HG03469 (cell line): ENCODE results near the gene ARAP1.

Experiments
- ATAC-seq: cut with Tn5 transposase; IDR thresholded peaks from one replicate; pipeline ENCODE4 v1.9.1; 2021; ENCODE audit warnings: mild to moderate bottlenecking, moderate library complexity, moderate number of reproducible peaks; ENCODE audit not compliant: unreplicated experiment

Gene ARAP1

DNA sequence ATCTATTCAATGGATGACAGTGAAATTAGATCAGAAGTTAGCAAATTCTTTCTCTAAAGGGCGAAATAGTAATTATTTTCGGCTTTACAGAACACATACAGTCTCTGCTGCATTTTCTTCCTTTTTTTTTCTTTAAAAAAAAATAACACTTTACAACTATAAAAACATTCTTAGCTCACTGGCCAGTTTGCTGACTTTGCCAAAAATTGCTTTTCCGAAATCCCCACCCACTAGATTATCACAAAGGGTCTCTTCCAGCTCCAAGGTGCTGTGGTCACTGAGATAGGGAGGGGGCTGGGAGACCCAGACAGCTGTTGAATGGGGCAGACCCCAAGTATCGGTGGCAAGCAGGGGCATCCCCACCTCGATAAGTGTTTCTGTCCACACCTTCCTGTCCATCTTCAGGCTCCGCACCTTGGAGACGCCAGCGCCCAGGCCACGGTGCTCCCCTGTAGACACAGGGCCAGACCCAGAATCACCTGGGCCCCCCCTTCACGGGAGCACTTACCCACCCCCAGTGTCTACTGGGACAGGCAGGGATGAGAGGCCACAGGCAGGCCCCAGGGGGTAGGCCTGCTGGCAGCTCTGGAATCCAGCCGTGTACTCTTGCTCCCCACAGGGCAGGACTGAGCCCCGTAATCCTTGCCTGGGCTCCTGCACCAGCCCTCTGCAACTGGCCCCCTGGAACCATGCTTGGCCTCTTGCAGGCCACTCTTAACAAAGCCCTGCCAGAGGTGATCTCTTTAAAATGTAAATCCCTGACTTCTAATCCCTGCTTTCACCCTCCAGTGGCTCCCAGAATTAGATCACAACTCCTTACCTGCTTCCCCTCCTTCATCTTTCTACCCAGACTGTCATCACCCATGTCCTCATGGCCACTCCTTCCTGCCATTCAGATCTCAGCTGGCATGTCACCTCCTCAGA is 46.5 kb downstream of the ARAP1 start:
- ATAC-seq = no peak

DNA sequence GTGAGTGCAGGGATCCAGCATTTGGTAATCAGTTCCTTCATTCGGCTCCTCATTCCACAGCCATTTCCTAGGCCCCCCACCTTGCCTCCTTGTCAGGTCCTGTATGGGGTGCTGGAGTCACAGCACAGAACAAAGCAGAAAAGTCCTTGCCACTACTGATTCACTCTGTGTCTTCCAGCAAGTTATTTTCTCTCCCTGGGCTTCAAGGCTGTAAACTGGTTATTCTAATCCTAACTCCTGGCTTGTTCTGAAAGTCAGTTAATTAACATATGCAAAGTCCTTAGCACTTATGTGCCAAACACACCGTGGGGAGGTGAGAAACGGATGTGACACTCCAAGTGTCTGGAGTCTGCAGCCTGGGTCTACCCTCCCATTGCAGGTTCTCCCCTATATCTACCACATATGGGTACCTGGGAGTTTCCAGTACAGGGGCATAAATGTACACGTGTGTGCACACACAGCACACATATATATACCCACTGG is 47.4 kb downstream of the ARAP1 start:
- no peak for ATAC-seq

DNA sequence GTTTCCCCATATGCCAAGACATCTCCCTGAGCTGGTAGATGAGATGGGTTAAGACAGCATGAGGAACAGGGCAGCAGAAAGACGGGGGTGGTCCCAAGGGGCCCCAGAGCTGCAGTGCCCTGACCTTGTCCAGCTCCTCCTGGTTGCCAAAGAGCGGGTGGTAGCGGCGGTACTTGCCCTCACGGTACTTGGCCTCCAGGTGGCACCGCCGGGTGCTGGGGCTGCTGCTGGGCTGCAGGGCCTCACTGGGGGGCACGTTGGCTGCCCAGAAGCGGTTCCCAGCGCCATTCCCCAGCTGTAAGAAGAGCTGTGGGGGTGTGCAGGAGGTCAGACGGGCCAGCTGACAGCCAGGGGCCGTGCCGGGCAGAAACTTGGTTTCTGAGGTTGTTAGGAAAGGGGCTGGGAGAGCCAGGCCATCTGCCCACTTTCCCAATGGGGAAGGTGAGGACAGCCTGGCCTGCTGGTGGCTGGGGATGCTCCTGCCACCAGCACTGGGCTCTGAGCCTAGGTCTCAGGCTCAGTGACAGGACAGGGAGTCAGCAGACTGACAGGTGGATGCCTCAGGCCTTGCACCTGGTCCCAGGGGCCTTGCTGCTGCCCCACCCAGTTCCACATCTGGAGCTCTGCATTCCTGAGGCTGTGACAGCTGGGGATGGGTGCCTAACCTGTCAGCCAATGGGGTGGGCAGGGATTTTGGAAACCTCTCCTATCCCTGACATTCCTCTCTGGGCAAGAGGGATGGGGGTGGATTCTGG is 48.0 kb downstream of the ARAP1 start:
- no peak for ATAC-seq

DNA sequence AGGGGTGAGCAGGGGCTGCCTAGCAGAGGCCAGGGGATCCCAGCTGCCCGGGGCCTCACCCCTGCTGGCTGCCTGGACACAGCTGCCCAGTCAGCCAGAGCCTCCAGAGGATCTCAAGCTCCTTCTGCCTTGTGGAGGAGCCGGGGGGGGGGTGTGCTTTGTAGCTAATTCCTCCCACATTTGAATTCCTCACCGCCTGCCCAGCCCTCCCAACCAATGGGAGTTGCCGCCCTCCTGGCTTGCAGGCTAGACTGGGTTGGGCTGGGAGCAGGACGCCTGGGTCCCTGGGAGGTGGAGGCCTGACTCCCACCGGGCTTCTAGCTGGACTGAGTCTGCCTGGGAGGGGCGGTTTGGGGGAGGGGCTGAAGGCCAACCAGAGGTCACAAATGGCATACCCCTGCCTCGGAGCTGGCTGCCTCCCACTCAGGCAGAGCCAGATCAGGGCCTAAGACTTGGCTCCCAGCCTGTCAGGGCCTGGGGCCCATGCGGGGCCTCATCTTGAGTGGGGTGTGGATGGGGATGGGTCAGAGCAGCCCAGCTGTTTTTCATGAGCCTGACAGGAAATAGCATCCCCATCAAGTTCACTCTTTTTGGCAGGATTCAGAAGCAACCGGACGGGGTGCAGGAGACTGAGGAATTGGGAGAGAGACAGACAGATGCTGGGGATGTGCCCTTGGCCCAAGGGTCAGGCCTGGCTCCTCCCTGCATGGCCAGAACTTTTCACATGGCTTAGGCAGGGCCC is 48.8 kb downstream of the ARAP1 start:
- ATAC-seq = no peak

DNA sequence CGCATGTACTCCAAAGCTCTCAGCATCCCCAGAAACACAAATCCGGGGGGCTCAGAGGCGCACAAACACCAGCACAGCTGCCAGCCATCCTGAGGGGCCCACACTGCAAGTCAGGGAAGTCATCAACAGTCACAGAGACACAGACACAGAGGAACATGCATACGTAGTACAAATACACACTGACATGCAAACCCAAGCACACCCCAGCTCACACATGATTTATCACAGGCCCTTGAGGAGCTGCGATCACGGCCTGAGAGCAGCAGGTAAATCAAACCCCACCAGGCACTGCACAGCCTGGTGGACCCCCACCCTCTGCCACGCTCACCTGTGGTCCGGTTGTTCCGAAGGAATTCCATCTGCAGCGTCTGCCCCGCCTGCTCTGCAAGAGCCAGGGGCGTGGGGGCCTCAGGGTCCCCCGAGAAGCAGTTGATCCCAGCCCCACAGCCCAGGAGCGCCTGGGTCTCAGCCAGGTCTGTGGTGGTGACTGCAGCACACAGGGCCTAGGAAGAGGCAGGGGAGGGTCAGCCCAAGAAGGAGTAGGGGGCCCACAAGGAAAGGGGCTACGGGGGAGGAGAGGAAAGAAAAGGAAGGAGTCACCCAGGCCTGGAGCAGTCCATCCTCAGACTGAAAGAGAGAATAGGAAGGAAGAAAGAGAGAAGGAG is 49.5 kb downstream of the ARAP1 start:
- ATAC-seq = no peak

DNA sequence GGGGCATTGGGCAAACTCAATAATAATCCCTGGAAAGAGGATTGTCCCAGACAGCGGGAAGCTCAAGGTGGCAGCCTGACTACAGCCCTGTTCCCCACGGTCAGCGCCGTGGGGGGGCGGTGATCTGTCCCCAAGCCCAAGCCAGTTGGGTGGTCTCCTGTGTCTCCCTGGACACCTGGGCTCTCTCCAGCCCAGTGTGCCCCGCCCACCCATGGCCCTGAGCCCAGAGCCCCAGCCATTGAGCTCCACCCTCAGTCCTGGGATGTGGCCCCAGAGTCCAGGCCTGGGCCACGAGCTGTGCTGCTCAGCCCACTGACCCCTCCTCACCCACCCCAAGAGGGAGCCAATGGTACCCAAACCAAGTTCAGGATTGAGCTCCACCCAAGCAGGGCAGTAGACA is 50.1 kb downstream of the ARAP1 start:
- no peak for ATAC-seq

DNA sequence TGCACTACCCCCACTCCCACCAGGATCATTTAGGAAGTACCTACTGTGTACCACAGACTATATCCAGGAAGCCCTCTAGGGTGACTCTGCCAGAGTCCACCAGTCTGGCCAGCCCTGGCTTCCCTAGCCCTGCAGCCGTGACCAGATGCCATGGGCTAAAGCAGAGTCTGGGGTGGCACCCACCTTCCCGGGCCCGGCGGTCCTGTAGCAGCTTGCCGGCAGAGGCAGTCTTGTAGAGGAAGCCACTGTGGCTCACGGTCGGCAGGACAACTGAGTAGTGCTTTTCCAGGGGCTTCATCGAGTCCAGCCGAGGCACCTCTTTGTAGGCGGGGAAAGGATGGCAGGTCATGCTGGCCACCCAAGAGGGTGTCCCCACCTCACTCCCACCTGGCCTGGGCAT is 50.7 kb downstream of the ARAP1 start:
- no peak for ATAC-seq

DNA sequence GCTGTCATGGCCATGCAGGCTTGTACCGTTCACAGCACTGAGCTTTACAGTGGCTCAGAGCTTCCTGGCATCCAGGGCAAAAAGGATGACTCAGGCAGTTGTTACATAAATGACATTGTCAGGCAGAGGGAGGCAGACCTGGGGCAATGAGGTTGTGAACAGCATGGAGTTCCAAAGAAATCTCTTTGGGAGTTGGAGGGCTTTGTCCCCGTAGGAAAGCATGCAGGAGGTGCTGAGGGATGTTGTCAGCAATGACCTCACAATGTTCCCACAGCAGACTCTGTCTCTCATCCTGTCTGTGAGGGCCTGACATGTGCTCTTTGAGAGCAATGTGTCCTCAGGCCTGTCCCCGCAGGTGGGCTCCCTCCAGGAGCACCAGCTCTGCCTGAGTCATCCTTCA is 52.1 kb downstream of the ARAP1 start:
- no peak for ATAC-seq

DNA sequence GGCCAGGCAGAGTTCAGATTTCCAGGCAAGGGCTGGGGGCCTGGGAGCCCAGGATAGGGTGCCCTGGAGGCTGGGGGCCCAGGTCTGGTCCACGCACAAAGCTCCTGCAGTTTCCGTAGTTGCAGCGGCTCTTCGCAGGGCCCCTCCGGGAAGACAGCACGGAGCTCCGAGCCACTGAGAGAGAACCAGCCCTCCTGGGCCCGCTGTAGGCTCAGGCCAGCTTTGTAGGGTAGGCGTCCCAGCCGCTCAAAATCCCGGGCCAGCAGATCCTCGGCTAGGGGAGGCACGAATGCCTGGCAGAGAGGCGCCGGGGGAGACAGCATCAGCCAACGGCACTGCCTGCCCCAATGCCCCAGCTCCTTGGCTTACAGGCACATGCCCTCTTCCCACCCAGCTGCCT is 54.4 kb downstream of the ARAP1 start:
- no peak for ATAC-seq

DNA sequence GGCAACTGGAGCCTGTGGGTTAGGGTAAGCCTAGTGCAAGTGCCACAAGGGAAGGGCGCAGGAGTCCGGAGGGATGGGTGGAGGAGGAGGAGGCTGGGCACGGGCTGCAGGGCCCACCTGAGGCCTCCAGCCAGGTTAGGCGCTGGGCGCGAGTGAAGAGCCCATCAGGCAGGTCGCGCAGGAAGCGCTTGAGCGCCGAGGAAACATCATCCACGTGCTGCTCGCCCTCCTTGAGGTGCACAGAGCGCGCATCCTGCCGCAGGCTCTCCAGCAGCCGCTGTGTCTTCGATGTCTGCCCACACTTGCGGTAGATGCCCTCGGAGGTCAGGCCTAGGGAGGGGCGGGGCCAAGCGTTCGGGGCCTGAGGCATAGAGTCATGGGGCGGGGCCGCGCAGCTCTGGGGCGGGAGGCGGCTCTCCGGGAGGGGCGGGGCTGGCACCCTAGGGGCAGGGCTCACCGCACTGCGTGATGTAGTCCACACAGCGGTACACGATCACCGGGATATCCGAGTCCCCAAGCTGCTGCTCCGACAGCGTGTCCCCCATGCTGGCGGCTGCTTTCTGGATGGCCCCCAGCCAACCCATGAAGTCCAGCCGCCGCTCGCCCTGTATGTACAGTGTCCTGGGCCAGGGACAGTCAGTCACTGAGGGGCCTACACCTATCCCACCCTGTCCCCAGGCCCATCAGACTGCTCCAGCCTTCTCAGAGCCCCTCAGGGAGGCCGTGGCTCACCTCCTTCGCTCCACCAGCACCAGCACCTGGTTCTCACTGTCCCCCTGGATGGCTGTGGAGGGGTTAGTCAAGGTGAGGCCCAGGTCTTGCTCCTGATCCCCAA is 55.1 kb downstream of the ARAP1 start:
- no peak for ATAC-seq

DNA sequence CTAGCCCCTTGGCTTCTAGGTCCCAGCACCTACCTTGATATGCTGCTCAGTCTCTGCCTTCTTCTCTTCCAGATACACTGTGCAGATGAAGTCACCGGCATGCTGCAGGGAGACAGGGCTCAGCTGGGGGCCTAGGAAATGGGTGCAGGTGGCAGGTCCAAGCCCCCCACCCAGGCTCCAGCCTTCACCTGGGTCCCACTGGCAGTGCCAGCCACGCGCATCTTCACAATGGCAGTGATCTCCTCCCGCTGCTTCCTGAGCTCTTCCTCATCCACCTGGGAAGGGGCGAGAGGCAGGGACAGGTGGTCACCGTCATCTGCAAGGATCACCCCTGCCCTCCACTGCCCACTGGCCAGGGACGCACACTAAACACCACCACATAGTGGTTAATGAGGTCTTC is 56.9 kb downstream of the ARAP1 start:
- no peak for ATAC-seq

DNA sequence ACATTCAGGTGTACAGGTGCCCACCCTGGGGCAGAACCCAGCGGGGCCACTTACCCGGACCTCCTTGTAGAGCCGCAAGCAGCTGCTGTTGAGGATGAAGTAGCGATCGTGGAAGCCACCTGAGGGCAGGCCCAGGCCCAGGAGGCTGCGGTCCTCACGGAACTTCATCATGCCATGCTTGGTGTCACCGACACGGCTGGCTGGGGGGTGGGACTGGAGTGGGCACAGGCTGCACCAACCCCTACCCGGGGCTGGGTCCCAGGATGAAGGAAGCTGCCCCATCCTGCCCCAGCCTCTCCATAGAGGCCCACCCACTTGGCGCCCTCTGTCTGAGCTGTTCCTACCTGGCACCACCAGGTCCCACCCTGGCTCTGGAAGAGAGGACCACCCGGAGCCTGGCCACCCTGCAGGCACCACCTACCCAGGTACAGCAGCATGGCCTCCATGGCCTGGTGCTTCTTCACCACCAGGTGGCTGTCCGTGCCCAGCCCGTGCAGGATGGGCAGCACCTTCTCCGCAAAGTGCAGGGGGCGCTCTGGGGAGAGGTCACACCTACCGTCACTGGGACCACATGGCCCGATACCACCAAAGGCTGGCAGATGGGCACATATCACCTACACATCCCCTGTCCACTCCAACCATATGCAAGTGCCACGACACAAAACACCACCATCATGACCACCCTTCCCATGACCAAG is 58.8 kb downstream of the ARAP1 start:
- ATAC-seq = no peak

DNA sequence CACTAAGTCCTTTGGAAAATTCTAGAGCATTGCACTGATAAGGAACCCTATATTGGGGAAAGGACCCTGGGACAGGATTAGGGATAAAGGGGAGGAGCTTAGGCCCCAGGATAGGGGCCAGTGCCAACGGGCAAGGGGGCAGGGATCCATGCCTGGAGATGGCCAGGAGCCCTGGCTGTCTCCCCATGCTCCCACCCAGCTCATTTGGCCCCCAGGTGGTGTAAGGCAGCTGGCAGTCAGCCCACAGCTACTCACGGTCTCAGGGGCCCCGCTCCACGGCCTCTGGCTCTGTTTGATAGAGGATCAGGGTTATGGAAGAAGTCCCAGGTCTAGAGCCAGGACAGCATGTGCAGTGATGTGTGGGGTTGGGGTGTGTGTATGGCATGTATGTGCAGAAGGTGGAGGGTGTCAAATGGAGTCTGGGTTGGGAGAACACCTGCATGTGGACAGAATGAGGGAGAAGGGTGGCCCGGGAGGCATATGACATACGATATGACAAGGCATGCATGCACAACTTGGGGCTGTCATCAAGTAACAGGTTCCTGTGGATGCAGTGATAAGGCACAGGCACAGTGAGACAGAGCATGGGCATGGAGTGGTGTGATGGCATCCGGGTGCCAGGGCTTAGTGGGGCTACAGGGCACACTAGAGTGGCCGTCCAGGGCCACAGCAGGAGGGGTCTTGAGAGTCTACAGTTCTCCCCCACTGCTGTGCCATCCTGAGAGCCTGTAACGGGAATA is 59.5 kb downstream of the ARAP1 start:
- no peak for ATAC-seq

DNA sequence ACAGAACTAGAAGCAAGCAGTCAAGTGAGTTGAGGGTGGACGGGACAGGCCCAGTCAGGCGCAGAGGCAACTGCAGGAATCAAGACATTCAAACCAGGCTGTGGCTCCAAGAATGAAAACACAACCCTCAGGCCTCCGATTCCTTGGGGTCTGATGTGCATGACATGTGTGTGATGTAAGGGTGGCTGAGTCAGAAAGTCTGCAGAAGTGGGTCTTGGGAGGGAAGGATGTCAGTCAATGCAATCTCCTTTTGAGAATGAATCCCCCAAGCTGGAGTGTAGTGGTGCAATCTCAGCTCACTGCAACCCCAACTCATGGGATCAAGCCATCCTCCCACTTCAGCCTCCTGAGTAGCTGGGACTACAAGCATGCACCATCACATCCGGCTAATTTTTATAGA is 62.0 kb downstream of the ARAP1 start:
- ATAC-seq = no peak

DNA sequence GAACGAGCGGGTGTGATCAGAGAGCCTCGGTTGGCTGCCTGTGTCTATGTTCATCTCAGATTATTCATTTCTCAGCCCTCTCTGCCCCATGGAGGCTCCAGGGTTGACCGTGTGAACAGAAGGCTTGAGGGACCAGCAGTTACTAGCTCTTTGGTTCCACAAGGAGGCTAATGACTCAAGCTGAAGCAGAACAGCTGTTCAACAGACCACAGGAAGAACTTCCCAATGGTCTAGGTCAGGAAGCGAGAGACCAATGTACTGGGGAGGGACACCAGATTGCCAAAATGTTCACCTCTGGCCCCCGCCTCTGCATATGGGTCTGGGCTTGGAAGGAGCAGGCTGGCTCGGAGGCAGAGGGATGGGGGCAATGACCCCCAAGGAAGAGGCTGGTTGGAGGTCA is 63.3 kb downstream of the ARAP1 start:
- ATAC-seq = no peak

DNA sequence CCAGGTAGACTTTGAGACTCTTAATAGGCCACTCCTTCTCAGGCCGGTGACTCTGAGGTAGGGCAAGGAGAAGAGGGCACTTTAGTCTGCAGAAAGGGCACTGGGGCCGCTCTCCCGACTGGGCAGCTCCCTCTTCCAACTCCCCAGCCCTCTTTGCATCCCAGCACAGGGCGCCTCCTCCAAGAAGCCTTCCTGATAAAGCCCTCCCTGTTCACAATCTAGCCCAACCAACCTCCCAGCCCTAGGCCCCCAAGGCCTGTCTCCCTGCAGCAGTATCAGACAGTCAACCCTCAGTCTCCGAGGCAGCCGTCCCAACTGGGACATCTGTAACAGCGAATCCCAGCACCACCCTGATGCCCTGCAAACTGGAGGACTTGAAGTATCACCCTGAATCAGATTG is 63.7 kb downstream of the ARAP1 start:
- ATAC-seq = no peak

DNA sequence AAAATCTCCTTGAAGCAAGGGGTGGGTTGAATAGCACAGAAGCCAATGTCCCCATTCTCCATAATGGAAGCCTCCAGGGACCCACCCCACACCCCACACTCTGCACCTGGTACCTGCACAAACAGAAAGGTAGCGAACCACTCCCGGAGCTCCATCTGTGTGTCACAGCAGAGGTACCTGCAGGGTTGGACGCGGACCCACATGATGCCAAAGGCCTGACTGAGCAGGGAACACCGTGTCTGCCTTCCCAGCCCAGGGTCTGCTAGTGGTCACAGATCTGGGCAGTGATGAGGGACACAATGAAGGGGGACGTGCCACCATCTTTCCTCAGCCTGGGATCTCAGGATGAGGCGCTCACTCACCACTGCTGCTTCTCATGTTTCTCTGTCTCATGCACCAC is 64.9 kb downstream of the ARAP1 start:
- ATAC-seq = no peak

DNA sequence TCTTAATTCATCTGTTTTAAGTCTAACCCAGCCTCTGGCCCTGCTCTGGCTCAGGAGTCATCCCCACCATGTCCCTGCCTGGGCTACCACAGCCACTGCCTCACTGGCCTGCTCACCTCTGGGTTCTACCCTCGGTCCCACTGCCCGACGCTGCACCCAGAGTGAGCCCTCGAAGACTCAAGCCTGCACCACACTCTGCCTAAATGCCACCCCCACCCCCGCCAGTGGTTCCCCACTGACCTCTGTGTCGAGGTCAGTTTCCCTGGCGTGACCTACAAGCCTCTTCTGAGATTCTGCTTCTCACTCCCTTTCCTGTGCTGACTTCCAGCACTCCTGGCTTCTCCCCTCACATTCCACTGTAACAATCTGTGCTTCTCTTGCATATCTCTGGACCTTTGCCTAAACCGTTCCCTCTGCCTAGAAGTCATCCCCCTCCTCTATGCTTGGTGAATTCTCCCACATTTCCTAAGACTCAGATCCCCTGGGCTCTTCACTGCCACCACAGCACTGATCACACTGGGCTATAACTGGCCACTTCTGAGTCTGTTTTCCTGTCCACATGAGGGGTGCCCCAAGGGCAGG is 65.5 kb downstream of the ARAP1 start:
- ATAC-seq = no peak
